K562 (cell line): ENCODE measurements around the gene USP20. TPM values are rescaled to one million over a fixed set of nuclear protein-coding genes. Genes with fewer than 3 reads are reported as not detected.

Experiments
- ATF4 ChIP-seq: fragments of 450-650 bp; formaldehyde crosslinking; IDR thresholded peaks from 2 replicates; pipeline ENCODE4 v1.4.0; 2022; ENCODE audit warnings: mild to moderate bottlenecking, moderate library complexity
- BDP1 ChIP-seq: IDR thresholded peaks from 3 replicates; pipeline ENCODE4 v1.6.1; 2011; ENCODE audit not compliant: insufficient read length, insufficient read depth
- CBFA2T3 ChIP-seq: fragments of 450-650 bp; IDR thresholded peaks from 2 replicates; pipeline ENCODE4 v1.6.1; 2017
- CBX8 ChIP-seq: fragments of 200-600 bp; sonication (generic); IDR thresholded peaks from 2 replicates; pipeline ENCODE4 v1.6.1; 2012; ENCODE audit warnings: borderline replicate concordance, mixed run types, low read depth, mild to moderate bottlenecking, moderate library complexity, mixed read lengths, low read length, control low read depth, inconsistent platforms; ENCODE audit not compliant: poor library complexity, severe bottlenecking; ENCODE audit errors: extremely low read depth
- CREB3L1 ChIP-seq: fragments of 450-650 bp; IDR thresholded peaks from 2 replicates; pipeline ENCODE4 v1.6.1; 2014; ENCODE audit warnings: low read depth, mild to moderate bottlenecking, moderate library complexity, borderline replicate concordance
- CREBBP ChIP-seq: IDR thresholded peaks from one replicate; pipeline ENCODE4 v1.6.1; 2012; ENCODE audit warnings: low read depth, mild to moderate bottlenecking, control low read depth, inconsistent platforms, low read length
- ELK3 ChIP-seq: fragments of 450-650 bp; formaldehyde crosslinking; IDR thresholded peaks from 2 replicates; pipeline ENCODE4 v1.4.0; 2020; ENCODE audit warnings: mild to moderate bottlenecking
- ERF ChIP-seq: fragments of 450-650 bp; formaldehyde crosslinking; IDR thresholded peaks from 2 replicates; pipeline ENCODE4 v1.4.0; 2020; ENCODE audit warnings: mild to moderate bottlenecking, mixed read lengths
- HNRNPL ChIP-seq: fragments of 200-400 bp; formaldehyde crosslinking; IDR thresholded peaks from 2 replicates; pipeline ENCODE4 v1.6.1; 2017; ENCODE audit warnings: low read depth, mild to moderate bottlenecking, low read length
- ILK ChIP-seq: fragments of 450-650 bp; IDR thresholded peaks from 2 replicates; pipeline ENCODE4 v1.6.1; 2016; ENCODE audit warnings: missing genetic modification characterization, low read depth, mild to moderate bottlenecking, missing compliant biosample characterization, moderate library complexity, borderline replicate concordance
- MNT ChIP-seq, 2 experiments: fragments of 450-650 bp; conservative IDR thresholded peaks; 2 replicates each; pipeline ENCODE4 v1.6.1; 2017; ENCODE audit warnings: mild to moderate bottlenecking in 2 of 2, moderate library complexity in 2 of 2
- PKNOX1 ChIP-seq: fragments of 450-650 bp; IDR thresholded peaks from 2 replicates; pipeline ENCODE4 v1.6.1; 2016
- PYGO2 ChIP-seq: fragments of 450-650 bp; IDR thresholded peaks from 2 replicates; pipeline ENCODE4 v1.6.1; 2016; ENCODE audit warnings: mild to moderate bottlenecking, missing genetic modification characterization, moderate library complexity, missing compliant biosample characterization
- USF2 ChIP-seq: sonication (generic); formaldehyde crosslinking; IDR thresholded peaks from 2 replicates; pipeline ENCODE4 v1.5.0; 2020; ENCODE audit warnings: missing genetic modification reagents
- YBX1 ChIP-seq: fragments of 450-650 bp; IDR thresholded peaks from 2 replicates; pipeline ENCODE4 v1.7.1; 2016; ENCODE audit warnings: mild to moderate bottlenecking
- ZNF121 ChIP-seq: sonication (generic); formaldehyde crosslinking; conservative IDR thresholded peaks from 2 replicates; pipeline ENCODE4 v1.8.0; 2022; ENCODE audit warnings: missing genetic modification reagents
- ZNF239 ChIP-seq: fragments of 250-450 bp; sonication (Bioruptor Pico); IDR thresholded peaks from 2 replicates; pipeline ENCODE4 v1.4.0; 2020; ENCODE audit warnings: mild to moderate bottlenecking
- ZNF584 ChIP-seq: fragments of 200-800 bp; sonication (Bioruptor generic); IDR thresholded peaks from 2 replicates; pipeline ENCODE4 v1.6.1; 2016; ENCODE audit warnings: low read depth, mild to moderate bottlenecking, missing genetic modification characterization, missing compliant biosample characterization
- ZNF830 ChIP-seq: fragments of 250-450 bp; sonication (Bioruptor Pico); IDR thresholded peaks from 2 replicates; pipeline ENCODE4 v1.5.0; 2021; ENCODE audit warnings: mild to moderate bottlenecking
- polyA plus RNA-seq, 8 experiments: library from polyadenylated mRNA; depleted of rRNA in 4 of 8; stranded (reverse) in 5 of 8; unstranded in 3 of 8; fragments of >200 nt; fragmentation: Nextera tagmentation in 2 of 8; fragmentation: Illumina TruSeq in 1 of 8; extraction: Ambion mirVana in 2 of 8; extraction: Trizol in 1 of 8; gene quantifications; 2 replicates each; pipeline versions ENCODE4 v1.2.1 to v1.2.3, GENCODE V29; 2011 to 2014; ENCODE audit warnings: inconsistent platforms in 1 of 8, missing spikeins in 1 of 8
- total RNA-seq, 7 experiments: library from RNA; depleted of rRNA in 6 of 7; stranded (reverse); fragments of >200 nt in 6 of 7; fragmentation: Illumina TruSeq in 2 of 7; extraction: Trizol in 2 of 7; gene quantifications; 2 replicates each; pipeline versions ENCODE4 v1.2.1 to v1.2.3, GENCODE V29; 2011 to 2021; ENCODE audit warnings: low replicate concordance in 1 of 7

USP20 gene
- total and polyA plus RNA-seq, 9 of the 15 experiments (the other 6 are each of a cell fraction or from before 2014, with no cell fraction given) = 1.9 to 136 (median 49.1) TPM

GRCh38 chr9:129910628-129911567, 75.6 kb downstream of the USP20 start (continued):
- TF ChIP-seq YBX1 (no peak), HNRNPL (no peak), ELK3 (CRISPR knock-in tag) (no peak), BDP1 (no peak), ERF (no peak), CREB3L1 (peak; percentile 84), CBX8 (no peak), ILK (tag) (no peak), ATF4 (CRISPR knock-in tag) (peak; percentile 68; the same call in 1 of the 2 replicates), MNT (conservative IDR thresholded peaks at IDR 0.05) (peak; percentile 84 to 93), ZNF121 (CRISPR knock-in tag) (no peak), PYGO2 (tag) (no peak), PKNOX1 (peak; percentile 90), CBFA2T3 (peak; percentile 98), ZNF239 (CRISPR knock-in tag) (0 out of 2 replicates have a peak, but pooled peaks have one; percentile 10), ZNF584 (CRISPR knock-in tag) (no peak), CREBBP (no peak), ZNF830 (CRISPR knock-in tag) (no peak), USF2 (CRISPR knock-in tag) (no peak)
